GM21515 (cell line): ENCODE results near the gene CHST9.
"Not testable (repeated sequence)": the region's sequence is repeated elsewhere in the genome, so short reads cannot be mapped to it uniquely, and the experiment has no call there.

ENCODE experiments used
- ATAC-seq: cut with Tn5 transposase; IDR thresholded peaks from one replicate; pipeline ENCODE4 v1.9.1; 2021; ENCODE audit not compliant: unreplicated experiment

CHST9 gene

GRCh38 chr18:27175245-27175644 is 9.9 kb downstream of the CHST9 start:
- no peak for ATAC-seq

GRCh38 chr18:27171993-27172392 is 13.1 kb downstream of the CHST9 start:
- no peak for ATAC-seq

GRCh38 chr18:27165412-27165811 is 19.7 kb downstream of the CHST9 start:
- ATAC-seq = no peak

GRCh38 chr18:27164905-27165304 is 20.2 kb downstream of the CHST9 start:
- ATAC-seq = no peak

GRCh38 chr18:27163197-27163716 is 21.9 kb downstream of the CHST9 start:
- ATAC-seq = not testable (repeated sequence)

- ATAC-seq = not testable (repeated sequence)
Measured at GRCh38 chr18:27149240-27149639, 35.9 kb downstream of the CHST9 start.

GRCh38 chr18:27144672-27145071 is 40.4 kb downstream of the CHST9 start:
- ATAC-seq = no peak

- ATAC-seq = no peak
Measured at GRCh38 chr18:27143580-27144287, 41.4 kb downstream of the CHST9 start.

GRCh38 chr18:27142891-27143290 is 42.2 kb downstream of the CHST9 start:
- ATAC-seq = no peak

GRCh38 chr18:27141876-27142275 is 43.2 kb downstream of the CHST9 start:
- no peak for ATAC-seq

GRCh38 chr18:27138079-27138478 is 47.0 kb downstream of the CHST9 start:
- no peak for ATAC-seq

- ATAC-seq = no peak
Measured at GRCh38 chr18:27136208-27136535, 48.9 kb downstream of the CHST9 start.

- no peak for ATAC-seq
Measured at GRCh38 chr18:27135504-27136207, 49.5 kb downstream of the CHST9 start.

- ATAC-seq = no peak
Measured at GRCh38 chr18:27130065-27130630, 55.0 kb downstream of the CHST9 start.

GRCh38 chr18:27124196-27124595 is 60.9 kb downstream of the CHST9 start:
- no peak for ATAC-seq

- no peak for ATAC-seq
Measured at GRCh38 chr18:27121108-27121507, 64.0 kb downstream of the CHST9 start.

- ATAC-seq = no peak
Measured at GRCh38 chr18:27120246-27120645, 64.9 kb downstream of the CHST9 start.

GRCh38 chr18:27118973-27119372 is 66.1 kb downstream of the CHST9 start:
- no peak for ATAC-seq

GRCh38 chr18:27114842-27115241 is 70.3 kb downstream of the CHST9 start:
- no peak for ATAC-seq

- no peak for ATAC-seq
Measured at GRCh38 chr18:27113358-27113757, 71.8 kb downstream of the CHST9 start.

GRCh38 chr18:27110319-27110718 is 74.8 kb downstream of the CHST9 start:
- no peak for ATAC-seq

GRCh38 chr18:27109451-27109850 is 75.7 kb downstream of the CHST9 start:
- no peak for ATAC-seq
